ENCODE measurements around the gene SPTLC3.

SPTLC3 gene

DNA sequence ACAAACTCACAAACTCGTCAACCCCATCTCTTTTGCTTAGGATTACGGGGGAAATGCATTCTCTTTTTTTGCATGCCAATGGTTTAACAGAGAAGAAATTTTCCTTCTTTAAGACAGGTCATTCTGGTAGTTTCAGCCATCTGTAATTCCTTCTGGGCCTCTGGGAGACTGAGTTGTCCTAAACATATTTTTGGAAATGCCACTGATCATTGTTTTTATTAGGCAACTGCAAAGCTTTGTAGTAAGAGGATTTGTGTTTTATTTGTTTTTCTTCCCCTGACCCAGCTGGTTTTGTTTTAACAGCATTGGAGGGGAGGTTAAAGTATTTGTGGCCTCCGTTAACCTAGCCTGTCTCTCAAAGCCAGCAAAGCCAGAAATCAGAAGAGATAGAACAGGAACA lies 139.2 kb downstream of the SPTLC3 start:
- DNase-seq (ENCODE audit: low read depth) = no peak
- TF ChIP-seq, protein P1, sequence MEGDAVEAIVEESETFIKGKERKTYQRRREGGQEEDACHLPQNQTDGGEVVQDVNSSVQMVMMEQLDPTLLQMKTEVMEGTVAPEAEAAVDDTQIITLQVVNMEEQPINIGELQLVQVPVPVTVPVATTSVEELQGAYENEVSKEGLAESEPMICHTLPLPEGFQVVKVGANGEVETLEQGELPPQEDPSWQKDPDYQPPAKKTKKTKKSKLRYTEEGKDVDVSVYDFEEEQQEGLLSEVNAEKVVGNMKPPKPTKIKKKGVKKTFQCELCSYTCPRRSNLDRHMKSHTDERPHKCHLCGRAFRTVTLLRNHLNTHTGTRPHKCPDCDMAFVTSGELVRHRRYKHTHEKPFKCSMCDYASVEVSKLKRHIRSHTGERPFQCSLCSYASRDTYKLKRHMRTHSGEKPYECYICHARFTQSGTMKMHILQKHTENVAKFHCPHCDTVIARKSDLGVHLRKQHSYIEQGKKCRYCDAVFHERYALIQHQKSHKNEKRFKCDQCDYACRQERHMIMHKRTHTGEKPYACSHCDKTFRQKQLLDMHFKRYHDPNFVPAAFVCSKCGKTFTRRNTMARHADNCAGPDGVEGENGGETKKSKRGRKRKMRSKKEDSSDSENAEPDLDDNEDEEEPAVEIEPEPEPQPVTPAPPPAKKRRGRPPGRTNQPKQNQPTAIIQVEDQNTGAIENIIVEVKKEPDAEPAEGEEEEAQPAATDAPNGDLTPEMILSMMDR (IDR thresholded peaks at IDR 0.05; ENCODE audit: control insufficient read depth, extremely low read depth, insufficient read depth) = no peak
- no peak overlapping the region for H3K4me3 ChIP-seq (ENCODE audit: low read depth, low read length)

GRCh38 chr20:13148402-13148801 lies 139.6 kb downstream of the SPTLC3 start:
- no peak for DNase-seq (ENCODE audit: low read depth)
- no peak overlapping the region for H3K4me3 ChIP-seq (ENCODE audit: low read depth, low read length)
- TF ChIP-seq, protein P1 (IDR thresholded peaks at IDR 0.05; ENCODE audit: control insufficient read depth, extremely low read depth, insufficient read depth) = no peak

- TF ChIP-seq, protein P1 (IDR thresholded peaks at IDR 0.05; ENCODE audit: control insufficient read depth, extremely low read depth, insufficient read depth) = no peak
- no peak overlapping the region for H3K4me3 ChIP-seq (ENCODE audit: low read depth, low read length)
- no peak for DNase-seq (ENCODE audit: low read depth)
Measured at GRCh38 chr20:13148961-13149360, 140.2 kb downstream of the SPTLC3 start.

GRCh38 chr20:13149371-13150105 lies 140.8 kb downstream of the SPTLC3 start:
- no peak for DNase-seq (ENCODE audit: low read depth)
- no peak overlapping the region for H3K4me3 ChIP-seq (ENCODE audit: low read depth, low read length)
- TF ChIP-seq, protein P1 (IDR thresholded peaks at IDR 0.05; ENCODE audit: control insufficient read depth, extremely low read depth, insufficient read depth) = no peak

DNA sequence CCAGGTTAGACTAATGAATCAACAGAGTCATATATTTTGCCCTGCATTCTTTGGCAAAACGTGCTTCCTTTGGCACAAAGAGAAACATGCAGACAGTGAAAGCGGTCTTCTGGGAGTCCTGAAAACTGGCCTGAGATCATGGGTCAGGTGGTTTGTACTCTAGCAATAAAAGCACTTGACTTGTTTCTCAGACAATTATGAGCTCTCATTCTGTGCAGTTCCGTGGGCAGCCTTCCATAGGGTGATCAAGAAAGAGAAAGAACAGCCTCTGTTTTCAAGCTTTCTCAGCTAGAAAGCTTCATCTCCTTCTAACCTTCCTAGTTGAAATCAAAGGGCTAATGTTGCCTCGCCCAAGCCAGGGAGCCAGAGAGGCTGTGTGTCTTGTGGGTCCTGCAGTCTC lies 149.6 kb downstream of the SPTLC3 start:
- TF ChIP-seq, protein P1 (IDR thresholded peaks at IDR 0.05; ENCODE audit: control insufficient read depth, extremely low read depth, insufficient read depth) = no peak
- no peak for DNase-seq (ENCODE audit: low read depth)
- H3K4me3 ChIP-seq (ENCODE audit: low read depth, low read length) = no peak overlapping the region

GRCh38 chr20:13159889-13160288 lies 151.1 kb downstream of the SPTLC3 start:
- TF ChIP-seq, protein P1 (IDR thresholded peaks at IDR 0.05; ENCODE audit: control insufficient read depth, extremely low read depth, insufficient read depth) = no peak
- DNase-seq (ENCODE audit: low read depth) = no peak
- no peak overlapping the region for H3K4me3 ChIP-seq (ENCODE audit: low read depth, low read length)

DNA sequence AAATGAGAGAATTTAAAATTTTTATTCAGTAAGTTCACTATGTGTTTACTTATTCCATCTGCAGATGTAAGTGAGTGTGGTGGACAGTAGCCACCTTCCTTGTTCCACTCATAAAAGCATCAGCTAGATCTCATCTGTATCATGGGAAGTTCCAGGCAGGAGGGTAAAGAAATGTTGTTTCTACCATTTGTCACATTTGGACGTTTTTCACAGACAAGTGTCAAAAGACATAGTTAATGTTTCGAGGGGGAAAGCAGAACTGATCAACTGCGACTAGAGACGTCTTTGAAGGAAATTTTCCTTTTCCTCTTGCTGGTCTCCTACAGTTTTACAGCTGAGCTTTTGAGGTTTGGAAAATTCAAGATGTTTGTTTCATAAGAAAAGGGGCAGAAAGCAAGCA lies 156.4 kb downstream of the SPTLC3 start:
- H3K4me3 ChIP-seq (ENCODE audit: low read depth, low read length) = no peak overlapping the region
- TF ChIP-seq, protein P1 (IDR thresholded peaks at IDR 0.05; ENCODE audit: control insufficient read depth, extremely low read depth, insufficient read depth) = no peak
- DNase-seq (ENCODE audit: low read depth) = no peak
